Stimulated activated naive CD8-positive, alpha-beta T cell treated with anti-CD3 and anti-CD28 coated beads, Interleukin-15, Interleukin-2, amounts not matched to agents 100 U/mL and 50 U/mL, for 24 hours (primary cell): ENCODE data around the gene POLR3GL.

Source experiments
- ATAC-seq: fragments of 150-1000 bp; cut with Tn5 transposase; one replicate; pipeline ENCODE4 v1.10.0; 2021
- DNase-seq: peaks from one replicate; pipeline ENCODE4 v3.0.0; 2021

POLR3GL gene

DNA sequence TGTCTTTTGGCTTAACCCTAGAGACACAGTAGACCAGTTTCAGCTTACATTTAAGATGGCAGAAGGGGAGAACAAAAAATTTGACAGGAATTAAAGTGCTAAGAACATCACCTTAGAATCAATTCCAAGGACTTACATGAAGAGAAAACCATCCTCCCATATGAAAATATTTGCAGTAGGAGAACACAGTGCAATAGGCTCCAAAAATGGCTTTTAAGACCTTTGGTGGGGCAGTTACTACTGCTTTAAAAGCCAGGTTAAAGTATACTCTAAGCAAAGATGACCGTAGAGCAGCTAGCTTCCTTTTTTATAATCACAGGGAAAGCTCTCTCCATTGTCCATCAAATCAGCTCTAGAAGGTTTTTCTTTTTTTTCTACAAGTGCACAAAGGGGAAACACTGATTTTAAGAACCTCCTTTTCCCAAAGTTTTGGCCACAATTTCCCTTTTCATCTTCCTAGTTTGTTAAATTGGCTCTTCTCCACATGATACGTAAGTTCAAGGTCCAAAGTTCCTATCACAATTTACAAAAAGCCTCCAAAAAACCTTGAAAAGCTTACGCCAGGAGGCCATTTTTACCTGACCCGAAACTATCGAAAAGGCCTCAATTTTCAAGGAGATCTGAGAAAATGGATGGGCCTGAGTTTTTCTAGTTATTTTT is 28.6 kb downstream of the POLR3GL start:
- DNase-seq, result no peak
- no peak for ATAC-seq

DNA sequence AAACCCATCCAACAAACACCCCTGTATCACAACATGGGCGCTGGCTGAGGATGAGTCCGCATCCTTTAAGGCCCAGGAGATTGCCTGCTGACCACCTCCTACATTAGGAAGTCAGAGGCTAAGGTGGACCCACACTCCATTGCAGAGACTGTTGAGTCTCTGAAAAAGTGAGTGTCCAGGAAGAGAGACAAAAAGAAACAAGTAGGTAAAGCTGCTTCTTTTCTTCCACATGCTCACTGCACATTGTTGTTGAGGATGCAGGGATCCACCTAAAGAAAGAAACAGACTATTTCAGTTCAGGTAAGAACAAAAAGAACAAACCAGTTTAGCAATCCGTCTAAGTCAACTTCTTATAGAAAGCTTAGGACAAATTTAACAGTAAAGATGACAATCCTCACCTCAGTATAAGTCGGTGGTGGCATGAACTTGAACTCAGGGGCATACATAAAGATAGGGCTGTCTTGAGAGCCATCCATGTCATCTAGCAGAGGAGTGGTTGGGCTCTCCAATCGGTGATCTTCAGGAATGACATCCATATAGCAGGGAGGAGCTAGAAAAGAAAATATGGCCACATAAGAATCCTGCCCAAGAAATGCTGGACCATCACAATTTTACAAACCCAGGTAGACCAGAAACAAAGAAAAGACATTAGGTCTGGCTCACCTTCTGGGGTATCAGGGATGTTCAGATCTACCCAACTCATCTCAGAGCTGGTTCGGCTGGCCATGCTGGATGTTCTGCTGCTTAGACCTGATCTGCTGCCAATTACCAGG is 29.3 kb downstream of the POLR3GL start:
- no peak for DNase-seq
- ATAC-seq, result no peak

- DNase-seq (peak; percentile 60), ATAC-seq (peak; percentile 33)
Measured at GRCh38 chr1:145994391-145995120, 30.1 kb downstream of the POLR3GL start.

DNA sequence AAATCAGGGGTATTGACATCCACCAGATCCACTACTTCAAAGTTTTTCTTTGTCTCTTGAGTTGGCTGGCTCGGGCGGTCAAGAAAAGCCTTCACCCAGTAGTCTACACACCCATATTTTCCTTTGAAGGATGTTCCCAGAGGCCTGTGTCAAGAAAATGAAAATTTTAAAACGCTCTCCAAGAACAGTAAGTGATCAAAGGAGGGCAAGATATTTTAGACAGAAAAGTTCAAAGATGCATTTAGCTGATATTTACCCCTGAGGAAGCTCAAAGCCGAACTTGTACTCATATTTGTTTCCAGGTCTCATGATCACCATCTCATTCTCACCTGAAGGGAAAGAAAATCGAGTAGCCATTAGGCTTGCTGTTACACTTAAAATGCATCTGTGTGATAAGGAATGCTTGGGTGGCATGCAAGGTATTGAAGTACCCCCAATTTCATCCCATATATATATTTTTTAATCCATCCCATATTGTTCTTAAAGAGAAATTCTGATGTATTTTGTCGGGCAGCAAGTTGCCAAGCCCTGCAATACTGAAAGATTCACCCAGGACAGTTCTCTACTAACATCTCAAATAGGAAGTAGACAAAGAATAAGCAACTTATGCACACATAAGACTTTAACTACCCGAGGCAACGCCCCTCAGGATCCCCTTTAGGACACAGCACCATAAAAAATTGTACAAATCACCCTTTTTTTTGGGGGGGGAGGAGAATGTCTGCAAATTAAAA is 30.8 kb downstream of the POLR3GL start:
- DNase-seq, result no peak
- ATAC-seq, result no peak

DNA sequence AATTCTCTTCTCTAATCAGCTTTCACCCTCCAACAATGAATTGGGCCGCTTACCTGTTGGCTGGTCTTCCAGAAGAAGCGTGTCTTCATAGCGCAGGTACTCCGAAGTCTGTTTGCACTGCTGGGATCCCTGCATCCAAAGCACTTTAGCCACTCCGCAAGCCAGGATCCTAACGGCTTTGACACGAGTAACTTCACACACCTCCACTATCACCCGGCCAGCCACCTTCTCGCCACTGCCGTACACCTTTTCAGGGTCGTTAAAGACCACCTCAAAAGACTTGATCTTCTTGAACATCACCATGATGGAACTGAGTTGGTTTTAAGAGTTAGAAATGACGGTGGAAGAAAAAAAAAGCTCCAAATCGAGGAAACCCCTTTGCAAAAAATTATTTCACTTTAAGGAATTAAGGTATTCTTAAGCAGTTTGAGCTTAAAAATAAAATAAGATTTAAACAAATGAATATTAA is 31.5 kb downstream of the POLR3GL start:
- ATAC-seq (no peak), DNase-seq (no peak)

DNA sequence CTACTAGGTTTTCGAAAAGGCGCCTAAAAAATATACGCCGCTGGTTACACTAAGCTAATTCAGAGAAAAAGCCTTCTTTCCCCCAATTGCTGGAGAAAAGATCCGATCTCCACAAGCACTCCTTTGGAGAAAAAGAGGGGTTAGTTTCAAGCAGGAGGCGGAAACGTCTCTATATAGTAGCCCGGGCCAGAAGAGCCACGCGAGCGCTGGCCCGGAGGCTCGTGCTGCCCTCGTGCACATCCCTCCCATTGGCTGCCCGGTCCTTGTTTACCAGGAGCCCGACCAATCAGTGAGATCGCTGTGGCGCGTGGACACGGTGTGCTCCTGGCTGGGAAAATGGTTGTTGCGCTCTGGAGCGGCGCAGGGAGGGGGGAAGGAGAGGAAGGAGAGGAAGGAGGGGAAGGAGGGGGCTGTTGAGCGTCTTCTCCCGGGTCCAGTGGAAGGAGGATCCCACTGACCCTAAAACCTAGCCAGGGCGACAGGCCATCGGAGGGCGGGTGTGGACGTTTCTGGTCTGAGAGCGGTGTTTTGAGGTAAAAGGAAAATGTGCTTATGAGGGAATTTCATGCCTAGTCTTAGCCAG is 32.0 kb downstream of the POLR3GL start, which contains the start of gene TXNIP:
Gene TXNIP, minus strand, starts transcription at position 147 of the 583 bp plus-strand sequence. CDS start 313 bp downstream, outside the sequence.
- ATAC-seq (peak; percentile 88), DNase-seq (peak; percentile 95)

DNA sequence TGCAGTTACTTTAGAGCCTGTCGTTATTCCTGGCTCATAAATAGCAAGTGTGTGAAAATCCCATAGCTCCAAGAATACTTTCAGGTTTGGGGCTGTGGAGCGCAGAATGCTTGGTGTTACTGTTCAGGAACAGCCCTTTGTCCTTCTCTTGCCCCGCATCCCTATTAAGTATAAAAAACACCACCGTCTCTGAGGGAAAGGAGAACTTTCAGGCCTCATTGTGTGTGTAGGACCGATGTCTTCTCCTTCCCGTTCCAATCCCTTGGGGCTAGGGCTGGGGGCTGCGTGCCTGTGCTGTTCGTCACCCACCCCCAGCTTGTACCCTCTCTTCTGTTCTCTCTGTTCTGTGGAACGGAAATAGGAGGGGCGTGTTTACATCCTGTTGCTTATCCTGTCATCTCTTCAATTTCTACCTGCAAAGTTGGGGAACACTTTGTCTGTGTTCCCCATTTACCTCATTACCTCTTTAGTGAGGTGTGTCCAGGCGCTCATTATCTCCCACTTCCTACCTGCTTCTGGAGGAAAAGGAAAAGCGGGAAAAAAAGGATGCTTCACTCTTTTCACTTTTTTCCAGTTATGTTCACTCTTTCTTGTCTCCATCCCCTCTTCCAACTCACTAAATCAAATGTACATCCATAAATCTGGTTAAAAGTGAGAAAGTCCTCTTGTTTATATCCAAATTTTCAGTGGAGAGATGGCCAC is 32.7 kb downstream of the POLR3GL start:
- DNase-seq (peak; percentile 55), ATAC-seq (peak; percentile 34)

- no peak for DNase-seq
- ATAC-seq, result no peak
Measured at GRCh38 chr1:145997718-145998023, 33.2 kb downstream of the POLR3GL start.

- DNase-seq (no peak), ATAC-seq (no peak)
Measured at GRCh38 chr1:145999321-146000024, 35.0 kb downstream of the POLR3GL start.

DNA sequence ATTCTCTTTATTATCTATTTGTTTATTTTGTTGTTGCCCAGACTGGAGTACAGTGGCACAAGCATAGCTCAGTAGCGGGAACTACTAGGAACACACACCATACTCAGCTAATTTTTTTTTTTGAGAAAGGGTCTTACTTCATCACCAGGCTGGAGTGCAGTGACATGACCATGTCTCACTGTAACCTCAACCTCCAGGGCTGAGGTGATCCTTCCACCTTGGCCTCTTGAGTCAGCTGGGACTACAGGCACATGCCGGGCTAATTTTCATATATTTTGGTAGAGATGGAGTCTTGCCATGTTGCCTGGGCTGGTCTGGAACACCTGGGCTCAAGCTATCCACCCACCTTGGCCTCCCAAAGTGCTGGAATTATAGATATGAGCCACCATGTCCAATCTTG is 37.2 kb downstream of the POLR3GL start:
- DNase-seq, result no peak
- no peak for ATAC-seq

- ATAC-seq, result no peak
Measured at GRCh38 chr1:146007489-146008133, 43.1 kb downstream of the POLR3GL start.

GRCh38 chr1:146010126-146010738 is 45.7 kb downstream of the POLR3GL start:
- ATAC-seq (no peak), DNase-seq (no peak)

More at GRCh38 chr1:146007489-146008133, 43.1 kb downstream of the POLR3GL start:
- no peak for DNase-seq

DNA sequence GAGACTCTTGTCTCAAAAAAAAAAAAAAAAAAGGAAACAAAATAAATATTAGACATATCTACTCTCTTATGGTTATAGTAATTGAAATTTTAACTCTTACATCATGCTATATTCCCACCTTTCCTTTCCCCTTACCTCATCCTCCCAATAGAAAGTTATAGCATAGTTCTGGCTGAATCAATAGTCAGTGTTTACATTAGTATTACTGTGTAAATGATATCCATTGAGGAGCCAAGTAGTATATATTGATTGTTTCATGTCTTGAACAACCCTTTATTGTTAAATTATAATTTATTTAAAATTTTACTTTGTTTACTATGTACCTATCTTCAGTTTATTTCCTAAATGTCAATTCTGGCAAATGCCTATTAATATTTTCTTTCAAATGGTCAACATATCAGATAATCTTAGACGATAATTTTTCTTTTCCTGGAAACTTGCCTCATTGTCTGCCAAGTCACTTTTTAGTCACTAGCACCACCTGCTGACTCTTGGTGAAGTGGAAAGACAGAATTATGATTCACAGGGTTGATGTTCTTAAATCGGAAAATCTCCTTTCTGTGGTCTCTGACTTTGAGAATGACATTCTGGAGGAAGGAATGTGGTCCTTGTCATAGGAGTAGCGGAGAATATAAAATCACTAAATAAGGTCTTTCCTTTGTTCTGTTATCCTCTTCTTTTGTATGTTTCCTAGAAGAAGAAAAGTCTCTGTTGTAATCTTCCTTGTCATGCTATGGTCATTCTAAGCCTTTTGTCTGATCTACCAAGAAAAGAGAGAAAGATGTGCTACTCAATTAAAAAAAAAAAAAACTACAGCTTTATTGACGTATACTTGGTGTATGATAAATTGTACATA is 48.4 kb downstream of the POLR3GL start:
- ATAC-seq (peak; percentile 82), DNase-seq (peak; percentile 59)

GRCh38 chr1:146013559-146013922 is 49.1 kb downstream of the POLR3GL start:
- no peak for DNase-seq

DNA sequence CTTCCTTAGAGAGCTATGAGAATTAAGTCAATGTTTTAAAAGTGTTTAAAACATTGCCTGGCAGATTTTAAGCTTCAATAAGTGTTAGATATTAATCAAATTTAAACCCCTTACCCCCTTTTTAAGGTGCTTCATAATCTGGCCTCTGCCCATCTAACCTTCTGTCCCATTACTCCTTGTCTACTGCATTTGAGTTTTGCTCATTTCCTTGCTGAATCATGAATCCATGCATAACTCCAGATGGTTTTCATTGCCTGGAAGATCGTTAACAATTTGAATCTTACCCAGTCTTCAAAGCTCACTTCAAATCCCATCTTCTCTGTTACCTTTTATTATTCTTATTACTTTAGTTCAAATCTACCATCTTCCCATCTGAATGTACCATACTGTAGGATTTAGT is 52.4 kb downstream of the POLR3GL start:
- DNase-seq (no peak), ATAC-seq (no peak)

More at GRCh38 chr1:146013559-146013922, 49.1 kb downstream of the POLR3GL start:
- no peak for ATAC-seq

DNA sequence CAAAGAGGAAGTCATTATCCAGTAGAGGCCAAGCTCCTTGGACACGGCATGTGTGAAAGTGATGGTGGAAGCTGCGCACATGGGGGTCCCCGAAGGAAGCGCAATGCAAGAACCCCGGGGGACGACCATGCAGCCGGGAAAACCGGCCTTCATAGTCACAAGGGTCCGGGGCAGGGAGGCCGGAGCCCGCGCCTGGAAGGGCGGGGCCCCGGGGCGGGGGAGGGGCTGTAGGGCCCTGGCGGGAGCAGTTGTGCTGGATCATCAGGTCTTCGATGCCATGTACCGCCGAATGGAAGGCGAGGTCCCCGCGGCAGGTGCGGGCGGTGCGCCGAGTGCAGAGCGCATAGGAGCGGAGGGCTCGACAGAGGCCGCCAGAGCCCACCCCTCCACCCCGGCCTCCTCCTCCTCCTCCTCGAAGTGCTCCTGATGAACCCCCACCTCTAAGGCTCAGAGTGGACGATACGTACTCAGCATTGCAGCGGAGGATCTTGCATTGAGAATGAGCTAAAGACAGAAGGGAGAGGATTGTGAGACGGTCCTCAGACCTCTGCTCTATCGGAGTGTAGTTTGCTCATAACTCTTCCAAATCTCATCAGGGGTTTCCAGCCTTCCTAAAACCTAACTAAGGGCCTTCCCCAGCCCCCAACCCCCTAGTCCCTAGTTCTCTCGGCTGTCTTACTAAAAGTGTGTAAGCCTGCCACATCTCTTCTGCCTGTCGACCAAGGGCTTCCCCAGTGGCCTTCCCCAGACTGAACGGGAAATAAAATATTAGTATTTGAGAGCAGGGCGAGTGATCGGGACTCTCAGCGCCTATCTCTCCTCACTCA is 55.0 kb downstream of the POLR3GL start:
- ATAC-seq (peak; percentile 28), DNase-seq (no peak)
